SK-N-SH (cell line): Measurements from ENCODE around the gene CFAP97. TPM values are rescaled to one million over a fixed set of nuclear protein-coding genes. Genes with fewer than 3 reads are reported as not detected.
"Not testable (repeated sequence)": the region's sequence is repeated elsewhere in the genome, so short reads cannot be mapped to it uniquely, and the experiment has no call there.

Source experiments
- CTCF ChIA-PET: fragments of 300-600, 350-600 bp; formaldehyde crosslinking; extraction: SDS; loops from one replicate; lab custom pipeline; 2021; lab: Yijun Ruan, JAX
- POLR2A ChIA-PET: fragments of 350-600 bp; sonication (Branson Sonifier 250); formaldehyde crosslinking; extraction: SDS; loops from one replicate; lab custom pipeline; 2020; ENCODE audit warnings: antibody characterized with exemption, inconsistent platforms; lab: Yijun Ruan, JAX
- DNase-seq: peaks from one replicate; pipeline ENCODE4 v3.0.0; 2012
- H2AFZ ChIP-seq: fragments of 200-600 bp; sonication (generic); 2 replicates; pipeline ENCODE4 v1.8.1; 2016; ENCODE audit warnings: antibody characterized with exemption, mild to moderate bottlenecking, low read depth
- H3F3A ChIP-seq: fragments of 200-600 bp; sonication (generic); replicated peaks from 2 replicates; pipeline ENCODE3; 2016; ENCODE audit warnings: antibody characterized with exemption, mild to moderate bottlenecking; ENCODE audit not compliant: insufficient read depth
- H3K27ac ChIP-seq, 2 experiments: fragments of 200-500 bp in 1 of 2; fragments of 200-600 bp in 1 of 2; sonication (Bioruptor generic) in 1 of 2; sonication (generic), shearing (Covaris generic) in 1 of 2; 2 replicates each; pipeline versions ENCODE4 v1.5.1 to v1.6.1; 2014 to 2016; ENCODE audit warnings: low read depth in 2 of 2, inconsistent platforms in 1 of 2, low read length in 1 of 2, mild to moderate bottlenecking in 1 of 2, mixed read lengths in 1 of 2
- H3K27me3 ChIP-seq: fragments of 200-600 bp; sonication (generic), shearing (Covaris generic); 2 replicates; pipeline ENCODE4 v1.6.1; 2016; ENCODE audit warnings: mixed run types; ENCODE audit not compliant: insufficient read depth
- H3K36me3 ChIP-seq, 2 experiments: fragments of 200-500 bp in 1 of 2; fragments of 200-600 bp in 1 of 2; sonication (Bioruptor generic) in 1 of 2; sonication (generic) in 1 of 2; replicated peaks in 1 of 2; 2 replicates each; pipeline versions ENCODE3 to v1.5.1; 2014 to 2016; ENCODE audit warnings: low read length in 1 of 2, mild to moderate bottlenecking in 1 of 2; ENCODE audit not compliant: insufficient read depth in 2 of 2, control insufficient read depth in 1 of 2
- H3K4me1 ChIP-seq, 2 experiments: fragments of 200-500 bp in 1 of 2; fragments of 200-600 bp in 1 of 2; sonication (Bioruptor generic) in 1 of 2; sonication (generic), shearing (Covaris generic) in 1 of 2; 2 replicates each; pipeline versions ENCODE4 v1.5.1 to v1.6.1; 2014 to 2016; ENCODE audit warnings: low read depth in 1 of 2, low read length in 1 of 2, mixed run types in 1 of 2; ENCODE audit not compliant: insufficient read depth in 2 of 2, control insufficient read depth in 1 of 2
- H3K4me2 ChIP-seq: fragments of 200-600 bp; sonication (generic), shearing (Covaris generic); 2 replicates; pipeline ENCODE4 v1.6.1; 2017; ENCODE audit warnings: mixed run types
- H3K4me3 ChIP-seq, 2 experiments: fragments of 200-500 bp in 1 of 2; fragments of 200-600 bp in 1 of 2; sonication (Bioruptor generic) in 1 of 2; sonication (generic), shearing (Covaris generic) in 1 of 2; 2 replicates each; pipeline versions ENCODE4 v1.5.1 to v1.8.1; 2014 to 2016; ENCODE audit warnings: low read depth in 2 of 2, inconsistent platforms in 1 of 2, low read length in 1 of 2, mild to moderate bottlenecking in 1 of 2, mixed read lengths in 1 of 2, moderate library complexity in 1 of 2
- H3K79me2 ChIP-seq: fragments of 200-600 bp; sonication (generic); 2 replicates; pipeline ENCODE4 v1.8.1; 2017; ENCODE audit warnings: mild to moderate bottlenecking; ENCODE audit not compliant: insufficient read depth
- H3K9ac ChIP-seq: fragments of 200-600 bp; sonication (generic); 2 replicates; pipeline ENCODE4 v1.6.1; 2017; ENCODE audit warnings: mixed run types
- H3K9me2 ChIP-seq: fragments of 200-600 bp; sonication (generic); 2 replicates; pipeline ENCODE4 v1.6.1; 2017; ENCODE audit warnings: mixed run types
- H3K9me3 ChIP-seq: fragments of 200-600 bp; sonication (generic); 2 replicates; pipeline ENCODE4 v1.6.1; 2017; ENCODE audit warnings: mixed run types, mild to moderate bottlenecking, moderate library complexity
- H4K20me1 ChIP-seq: fragments of 200-600 bp; sonication (generic); 2 replicates; pipeline ENCODE4 v1.6.1; 2017; ENCODE audit warnings: mild to moderate bottlenecking, mixed run types; ENCODE audit not compliant: insufficient read depth
- CHD2 ChIP-seq: fragments of 150-350 bp; IDR thresholded peaks from 2 replicates; pipeline ENCODE4 v1.6.1; 2018; ENCODE audit warnings: low read length; ENCODE audit not compliant: partially characterized antibody
- FOSL2 ChIP-seq: IDR thresholded peaks from 2 replicates; pipeline ENCODE4 v1.4.0; 2012; ENCODE audit warnings: low read depth, mild to moderate bottlenecking, moderate library complexity, borderline replicate concordance
- FOXJ3 ChIP-seq: sonication (generic); formaldehyde crosslinking; IDR thresholded peaks from 2 replicates; pipeline ENCODE4 v1.5.1; 2020; ENCODE audit warnings: mild to moderate bottlenecking, missing genetic modification reagents
- FOXM1 ChIP-seq: IDR thresholded peaks from 2 replicates; pipeline ENCODE4 v1.4.0; 2012; ENCODE audit warnings: low read depth, mild to moderate bottlenecking
- GATA2 ChIP-seq: sonication (generic); formaldehyde crosslinking; IDR thresholded peaks from 2 replicates; pipeline ENCODE4 v1.5.0; 2020; ENCODE audit warnings: mild to moderate bottlenecking, missing genetic modification reagents
- JUND ChIP-seq: IDR thresholded peaks from 2 replicates; pipeline ENCODE4 v1.4.0; 2012
- MEF2A ChIP-seq: IDR thresholded peaks from 2 replicates; pipeline ENCODE4 v1.4.0; 2012; ENCODE audit warnings: low read depth, borderline replicate concordance
- NFIC ChIP-seq: IDR thresholded peaks from 2 replicates; pipeline ENCODE4 v1.4.0; 2012; ENCODE audit warnings: borderline replicate concordance
- PBX3 ChIP-seq: IDR thresholded peaks from 2 replicates; pipeline ENCODE4; 2012
- RCOR1 ChIP-seq: fragments of 150-350 bp; IDR thresholded peaks from 2 replicates; pipeline ENCODE4 v1.6.1; 2017; ENCODE audit warnings: antibody characterized with exemption, low read length
- RFX5 ChIP-seq: IDR thresholded peaks from 2 replicates; pipeline ENCODE4 v1.6.1; 2012; ENCODE audit warnings: mild to moderate bottlenecking, improper control_type of control experiment, low read length
- SMC3 ChIP-seq: IDR thresholded peaks from 2 replicates; pipeline ENCODE4 v1.6.1; 2012; ENCODE audit warnings: low read depth, low read length, improper control_type of control experiment
- TCF12 ChIP-seq: IDR thresholded peaks from 2 replicates; pipeline ENCODE4 v1.4.0; 2012
- WGBS: methylation state at CpG from one replicate; pipeline ENCODE4 v1.1.6; 2017; ENCODE audit warnings: low lambda C conversion rate; 5-methylcytosine and 5-hydroxymethylcytosine counted together
- polyA plus RNA-seq, 3 experiments: library from polyadenylated mRNA; depleted of rRNA; stranded (reverse); fragments of >200 nt; gene quantifications; 2 replicates each; pipeline ENCODE4 v1.2.3, GENCODE V29; 2012
- TF ChIP-seq, protein P1 (sequence below): fragments of 150-350 bp; IDR thresholded peaks from 2 replicates; pipeline ENCODE4 v1.6.1; 2016; ENCODE audit warnings: mild to moderate bottlenecking, low read depth, low read length
- TF ChIP-seq, protein P2 (sequence below): IDR thresholded peaks from 2 replicates; pipeline ENCODE4 v1.4.0; 2012; ENCODE audit warnings: low read depth, borderline replicate concordance

Gene CFAP97
- polyA plus RNA-seq, 1 of the 3 experiments (the other 2 are of a cell fraction): 10.6 TPM

DNA sequence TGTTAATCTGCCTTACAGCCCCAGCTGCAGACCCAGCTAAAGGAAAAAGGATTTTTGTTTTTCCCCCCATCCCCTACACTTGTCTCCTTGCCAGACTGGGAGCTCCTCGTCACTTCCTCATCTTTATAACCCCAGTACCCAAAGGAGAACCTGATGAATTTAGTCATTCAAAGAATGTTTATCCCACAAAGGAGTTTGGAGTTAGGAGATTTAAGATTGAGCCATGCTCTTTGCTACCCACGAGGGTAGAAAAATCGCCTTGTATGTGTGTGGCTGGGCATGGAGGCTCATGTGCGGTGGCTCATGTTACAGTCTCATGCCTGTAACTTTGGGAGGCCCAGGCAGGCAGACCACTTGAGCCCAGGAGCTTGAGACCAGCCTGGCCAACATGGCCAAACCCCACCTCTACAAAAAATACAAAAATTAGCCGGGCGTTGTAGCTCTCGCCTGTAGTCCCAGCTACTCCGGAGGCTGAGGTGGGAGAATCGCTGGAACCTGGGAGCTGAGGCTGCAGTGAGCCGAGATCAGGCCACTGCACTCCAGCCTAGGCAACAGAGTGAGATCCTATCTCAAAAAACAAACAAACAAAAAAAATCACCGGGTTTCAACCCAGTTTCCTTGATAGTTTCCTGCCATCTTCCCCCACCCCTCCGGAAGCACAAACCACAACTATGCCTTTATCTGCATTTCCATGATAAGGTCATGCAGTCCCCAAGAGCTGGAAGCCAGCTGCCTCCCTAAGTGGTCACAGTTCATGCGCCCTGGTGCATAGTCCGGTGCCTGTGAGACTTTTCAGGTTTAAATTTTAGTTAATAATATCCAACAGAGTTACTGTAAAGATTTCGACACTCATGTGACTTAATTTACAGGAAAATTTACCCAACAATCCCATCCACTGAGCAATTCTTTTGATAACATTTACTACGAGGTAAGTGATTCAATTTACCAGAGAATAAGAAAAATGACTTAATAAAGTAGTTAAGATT, 1.5 kb downstream of the CFAP97 start:
- Histone ChIP-seq H3K4me1 (peaks cover 11 to 15% of the 10 kb centered on the region in 2 experiments; a peak in 3 of 4 replicates), H2AFZ (no peak overlapping the region), H3K9me3 (no peaks in the 10 kb centered on the region), H3K9ac (peak overlapping the region; percentile 93; the same call in 1 of the 2 replicates), H3F3A (peaks cover 19% of the 10 kb centered on the region), H3K27ac (peak overlapping the region; percentile 80 to 84), H3K79me2 (peaks cover 78% of the 10 kb centered on the region), H3K9me2 (no peaks in the 10 kb centered on the region), H3K27me3 (no peaks in the 10 kb centered on the region), H4K20me1 (no peaks in the 10 kb centered on the region), H3K4me2 (peak overlapping the region; percentile 93), H3K36me3 (peaks cover 0 to 9% of the 10 kb centered on the region in 2 experiments), H3K4me3 (peak overlapping the region; percentile 61 to 72)
- POLR2A ChIA-PET: interaction anchor here (1.6 kb wide), 1 partner anchor 193 kb away, joined by 4 read pairs; the partner anchor contains the start of gene LRP2BP
- TF ChIP-seq FOXJ3 (CRISPR knock-in tag): no peak
- TF ChIP-seq, protein P1, sequence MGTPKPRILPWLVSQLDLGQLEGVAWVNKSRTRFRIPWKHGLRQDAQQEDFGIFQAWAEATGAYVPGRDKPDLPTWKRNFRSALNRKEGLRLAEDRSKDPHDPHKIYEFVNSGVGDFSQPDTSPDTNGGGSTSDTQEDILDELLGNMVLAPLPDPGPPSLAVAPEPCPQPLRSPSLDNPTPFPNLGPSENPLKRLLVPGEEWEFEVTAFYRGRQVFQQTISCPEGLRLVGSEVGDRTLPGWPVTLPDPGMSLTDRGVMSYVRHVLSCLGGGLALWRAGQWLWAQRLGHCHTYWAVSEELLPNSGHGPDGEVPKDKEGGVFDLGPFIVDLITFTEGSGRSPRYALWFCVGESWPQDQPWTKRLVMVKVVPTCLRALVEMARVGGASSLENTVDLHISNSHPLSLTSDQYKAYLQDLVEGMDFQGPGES: no peak
- peak; percentile 31; the same call in 1 of the 2 replicates for TF ChIP-seq TCF12
- no peak for TF ChIP-seq JUND
- TF ChIP-seq RCOR1: peak; percentile 41; the same call in 1 of the 2 replicates
- no peak for TF ChIP-seq MEF2A
- no peak for TF ChIP-seq FOSL2
- TF ChIP-seq PBX3: no peak
- TF ChIP-seq SMC3: no peak
- TF ChIP-seq FOXM1: no peak
- no peak for TF ChIP-seq CHD2
- TF ChIP-seq NFIC: no peak
- TF ChIP-seq, protein P2, sequence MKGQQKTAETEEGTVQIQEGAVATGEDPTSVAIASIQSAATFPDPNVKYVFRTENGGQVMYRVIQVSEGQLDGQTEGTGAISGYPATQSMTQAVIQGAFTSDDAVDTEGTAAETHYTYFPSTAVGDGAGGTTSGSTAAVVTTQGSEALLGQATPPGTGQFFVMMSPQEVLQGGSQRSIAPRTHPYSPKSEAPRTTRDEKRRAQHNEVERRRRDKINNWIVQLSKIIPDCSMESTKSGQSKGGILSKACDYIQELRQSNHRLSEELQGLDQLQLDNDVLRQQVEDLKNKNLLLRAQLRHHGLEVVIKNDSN: no peak
- no peak for TF ChIP-seq RFX5
- TF ChIP-seq GATA2 (CRISPR knock-in tag): peak; percentile 57
- CTCF ChIA-PET: interaction anchor here (1.1 to 3.8 kb wide), 3 partner anchors 19 to 835 kb away, joined by 3 to 17 read pairs (median 3); no protein-coding TSS in a partner anchor
- 56% methylated on average over 16 of the region's 16 CpGs for WGBS
- peak; percentile 76 for DNase-seq

DNA sequence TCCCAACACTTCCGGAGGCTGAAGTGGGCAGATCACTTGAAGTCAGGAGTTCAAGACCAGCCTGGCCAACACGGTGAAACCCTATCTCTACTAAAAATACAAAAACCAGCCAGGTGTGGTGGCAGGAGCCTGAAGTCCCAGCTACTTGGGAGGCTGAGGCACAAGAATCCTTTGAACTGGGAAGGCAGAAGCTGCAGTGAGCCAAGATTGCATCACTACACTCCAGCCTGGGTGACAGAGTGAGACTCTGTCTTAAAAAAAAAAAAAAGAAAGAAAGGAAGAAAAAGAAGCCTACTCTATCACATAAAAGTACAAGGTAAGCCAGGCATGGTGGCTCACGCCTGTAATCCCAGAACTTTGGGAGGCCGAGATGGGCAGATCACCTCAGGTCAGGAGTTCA, 5.6 kb downstream of the CFAP97 start:
- 97% methylated on average over 4 of the region's 4 CpGs for WGBS
- H3K9me3 ChIP-seq, H3K27me3 ChIP-seq, H3K9me2 ChIP-seq, H4K20me1 ChIP-seq, POLR2A ChIA-PET, DNase-seq, H2AFZ ChIP-seq, H3K9ac ChIP-seq, H3K27ac ChIP-seq, H3K4me3 ChIP-seq, H3K4me2 ChIP-seq: not testable (repeated sequence)
- Histone ChIP-seq H3K79me2 (peaks cover 95% of the 10 kb centered on the region), H3K36me3 (peaks cover 0 to 22% of the 10 kb centered on the region in 2 experiments), H3K4me1 (peaks cover 8 to 15% of the 10 kb centered on the region in 2 experiments; a peak in 2 of 4 replicates), H3F3A (peaks cover 21% of the 10 kb centered on the region)
- CTCF ChIA-PET: interaction anchor here (3.5 kb wide), 1 partner anchor 15 kb away, joined by 19 read pairs; no protein-coding TSS in a partner anchor
